ENCODE results near the gene PCP4L1.

The PCP4L1 gene

DNA sequence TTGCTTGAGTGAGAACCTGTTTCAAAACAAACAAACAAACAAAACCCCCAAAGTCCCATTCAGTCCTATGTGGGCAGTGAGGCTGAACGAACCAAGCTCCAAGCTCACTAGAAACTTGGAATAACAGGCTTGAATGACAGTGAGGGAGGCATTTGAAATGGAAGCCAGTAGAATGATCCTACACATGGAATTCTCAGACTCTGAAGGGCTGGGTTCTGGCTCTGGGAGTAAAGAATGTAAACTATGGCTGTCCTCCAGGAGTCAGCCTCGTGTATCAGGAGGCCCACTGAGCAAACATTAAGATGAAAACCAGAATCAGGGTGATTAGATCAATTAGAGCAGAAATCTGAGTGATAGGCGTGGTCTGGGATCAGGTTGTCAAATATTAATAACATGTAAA, 14.9 kb downstream of the PCP4L1 start (continued):
- TF ChIP-seq SP7 (tag by site-specific recombination; IDR thresholded peaks at IDR 0.05), result no peak

DNA sequence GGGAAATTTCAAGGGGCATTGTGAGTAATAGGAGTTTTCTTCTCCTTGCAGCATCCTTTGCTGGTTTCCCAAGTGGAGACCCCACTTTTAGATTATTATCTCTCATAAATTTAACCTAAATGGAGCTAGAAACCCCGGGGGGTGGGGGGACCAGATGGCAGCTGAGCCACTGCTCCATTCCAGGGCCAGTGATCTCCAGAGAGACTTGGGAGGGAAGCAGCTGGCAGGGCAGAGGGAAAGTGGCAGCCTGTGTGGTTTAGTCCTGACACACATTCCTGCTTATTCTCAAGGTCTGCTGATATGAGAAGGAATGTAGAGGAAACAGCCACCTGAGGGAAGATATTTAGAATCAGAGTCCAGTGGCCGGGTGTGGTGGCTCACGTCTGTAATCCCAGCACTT, 16.3 kb downstream of the PCP4L1 start:
- Histone ChIP-seq H3K4me3 (ENCODE audit: low read depth, low read length) (no peak overlapping the region), H3K9me3 (ENCODE audit: control insufficient read depth, insufficient read depth, low read depth, low read length) (no peaks in the 10 kb centered on the region), H3K27ac (ENCODE audit: extremely low read depth, low read depth, low read length) (no peak overlapping the region), H3K4me1 (ENCODE audit: control insufficient read depth, insufficient read depth, low read length) (no peaks in the 10 kb centered on the region), H3K36me3 (ENCODE audit: control insufficient read depth in 2 of 2, insufficient read depth in 1 of 2, low read length in 2 of 2) (no peaks in the 10 kb centered on the region)
- CTCF ChIA-PET, result interaction anchor here (0.5 to 1.3 kb wide), 5 partner anchors 16 to 116 kb away, joined by 3 to 4 read pairs (median 3); partner anchors contain the start of genes TOMM40L and USP21
- POLR2A ChIA-PET, result no interaction called here
- no peak for TF ChIP-seq ZIC2 (tag by site-specific recombination; IDR thresholded peaks at IDR 0.05)
- no peak for TF ChIP-seq ZNF146 (tag by site-specific recombination; IDR thresholded peaks at IDR 0.05)
- TF ChIP-seq, protein P1, sequence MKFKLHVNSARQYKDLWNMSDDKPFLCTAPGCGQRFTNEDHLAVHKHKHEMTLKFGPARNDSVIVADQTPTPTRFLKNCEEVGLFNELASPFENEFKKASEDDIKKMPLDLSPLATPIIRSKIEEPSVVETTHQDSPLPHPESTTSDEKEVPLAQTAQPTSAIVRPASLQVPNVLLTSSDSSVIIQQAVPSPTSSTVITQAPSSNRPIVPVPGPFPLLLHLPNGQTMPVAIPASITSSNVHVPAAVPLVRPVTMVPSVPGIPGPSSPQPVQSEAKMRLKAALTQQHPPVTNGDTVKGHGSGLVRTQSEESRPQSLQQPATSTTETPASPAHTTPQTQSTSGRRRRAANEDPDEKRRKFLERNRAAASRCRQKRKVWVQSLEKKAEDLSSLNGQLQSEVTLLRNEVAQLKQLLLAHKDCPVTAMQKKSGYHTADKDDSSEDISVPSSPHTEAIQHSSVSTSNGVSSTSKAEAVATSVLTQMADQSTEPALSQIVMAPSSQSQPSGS (tag by site-specific recombination; IDR thresholded peaks at IDR 0.05; ENCODE audit: low read depth), result no peak
- TF ChIP-seq, protein P2, sequence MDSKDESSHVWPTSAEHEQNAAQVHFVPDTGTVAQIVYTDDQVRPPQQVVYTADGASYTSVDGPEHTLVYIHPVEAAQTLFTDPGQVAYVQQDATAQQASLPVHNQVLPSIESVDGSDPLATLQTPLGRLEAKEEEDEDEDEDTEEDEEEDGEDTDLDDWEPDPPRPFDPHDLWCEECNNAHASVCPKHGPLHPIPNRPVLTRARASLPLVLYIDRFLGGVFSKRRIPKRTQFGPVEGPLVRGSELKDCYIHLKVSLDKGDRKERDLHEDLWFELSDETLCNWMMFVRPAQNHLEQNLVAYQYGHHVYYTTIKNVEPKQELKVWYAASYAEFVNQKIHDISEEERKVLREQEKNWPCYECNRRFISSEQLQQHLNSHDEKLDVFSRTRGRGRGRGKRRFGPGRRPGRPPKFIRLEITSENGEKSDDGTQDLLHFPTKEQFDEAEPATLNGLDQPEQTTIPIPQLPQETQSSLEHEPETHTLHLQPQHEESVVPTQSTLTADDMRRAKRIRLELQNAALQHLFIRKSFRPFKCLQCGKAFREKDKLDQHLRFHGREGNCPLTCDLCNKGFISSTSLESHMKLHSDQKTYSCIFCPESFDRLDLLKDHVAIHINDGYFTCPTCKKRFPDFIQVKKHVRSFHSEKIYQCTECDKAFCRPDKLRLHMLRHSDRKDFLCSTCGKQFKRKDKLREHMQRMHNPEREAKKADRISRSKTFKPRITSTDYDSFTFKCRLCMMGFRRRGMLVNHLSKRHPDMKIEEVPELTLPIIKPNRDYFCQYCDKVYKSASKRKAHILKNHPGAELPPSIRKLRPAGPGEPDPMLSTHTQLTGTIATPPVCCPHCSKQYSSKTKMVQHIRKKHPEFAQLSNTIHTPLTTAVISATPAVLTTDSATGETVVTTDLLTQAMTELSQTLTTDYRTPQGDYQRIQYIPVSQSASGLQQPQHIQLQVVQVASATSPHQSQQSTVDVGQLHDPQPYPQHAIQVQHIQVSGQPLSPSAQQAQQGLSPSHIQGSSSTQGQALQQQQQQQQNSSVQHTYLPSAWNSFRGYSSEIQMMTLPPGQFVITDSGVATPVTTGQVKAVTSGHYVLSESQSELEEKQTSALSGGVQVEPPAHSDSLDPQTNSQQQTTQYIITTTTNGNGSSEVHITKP (tag by site-specific recombination; IDR thresholded peaks at IDR 0.05), result no peak
- TF ChIP-seq MEIS1 (CRISPR knock-in tag; IDR thresholded peaks at IDR 0.05; ENCODE audit: borderline replicate concordance), result no peak
- TF ChIP-seq ZNF37A (tag by site-specific recombination; IDR thresholded peaks at IDR 0.05), result no peak
- no peak for TF ChIP-seq ZNF114 (tag by site-specific recombination; IDR thresholded peaks at IDR 0.05)
- TF ChIP-seq, protein P3, sequence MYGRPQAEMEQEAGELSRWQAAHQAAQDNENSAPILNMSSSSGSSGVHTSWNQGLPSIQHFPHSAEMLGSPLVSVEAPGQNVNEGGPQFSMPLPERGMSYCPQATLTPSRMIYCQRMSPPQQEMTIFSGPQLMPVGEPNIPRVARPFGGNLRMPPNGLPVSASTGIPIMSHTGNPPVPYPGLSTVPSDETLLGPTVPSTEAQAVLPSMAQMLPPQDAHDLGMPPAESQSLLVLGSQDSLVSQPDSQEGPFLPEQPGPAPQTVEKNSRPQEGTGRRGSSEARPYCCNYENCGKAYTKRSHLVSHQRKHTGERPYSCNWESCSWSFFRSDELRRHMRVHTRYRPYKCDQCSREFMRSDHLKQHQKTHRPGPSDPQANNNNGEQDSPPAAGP (tag by site-specific recombination; IDR thresholded peaks at IDR 0.05), result no peak
- no peak for TF ChIP-seq ZBTB17 (tag by site-specific recombination; IDR thresholded peaks at IDR 0.05)
- TF ChIP-seq ZNF658 (tag by site-specific recombination; IDR thresholded peaks at IDR 0.05), result no peak
- TF ChIP-seq ZNF341 (tag by site-specific recombination; IDR thresholded peaks at IDR 0.05; ENCODE audit: low read depth), result no peak
- TF ChIP-seq SCRT1 (tag by site-specific recombination; IDR thresholded peaks at IDR 0.05; ENCODE audit: borderline replicate concordance), result no peak

- H3K36me3 ChIP-seq (ENCODE audit: control insufficient read depth in 2 of 2, insufficient read depth in 1 of 2, low read length in 2 of 2), result no peaks in the 10 kb centered on the region
- no peaks in the 10 kb centered on the region for H3K4me1 ChIP-seq (ENCODE audit: control insufficient read depth, insufficient read depth, low read length)
- POLR2A ChIA-PET, result no interaction called here
- CTCF ChIA-PET, result interaction anchor here (0.7 to 1.5 kb wide), 4 partner anchors 9 to 90 kb away, joined by 3 to 12 read pairs (median 5); partner anchors contain the start of gene TOMM40L
- no peak overlapping the region for H3K4me3 ChIP-seq (ENCODE audit: low read depth, low read length)
- no peak for TF ChIP-seq GFI1B (tag by site-specific recombination; IDR thresholded peaks at IDR 0.05)
- H3K27ac ChIP-seq (ENCODE audit: extremely low read depth, low read depth, low read length), result no peak overlapping the region
- no peaks in the 10 kb centered on the region for H3K9me3 ChIP-seq (ENCODE audit: control insufficient read depth, insufficient read depth, low read depth, low read length)
Observed at GRCh38 chr1:161282991-161283390, 24.4 kb downstream of the PCP4L1 start.

DNA sequence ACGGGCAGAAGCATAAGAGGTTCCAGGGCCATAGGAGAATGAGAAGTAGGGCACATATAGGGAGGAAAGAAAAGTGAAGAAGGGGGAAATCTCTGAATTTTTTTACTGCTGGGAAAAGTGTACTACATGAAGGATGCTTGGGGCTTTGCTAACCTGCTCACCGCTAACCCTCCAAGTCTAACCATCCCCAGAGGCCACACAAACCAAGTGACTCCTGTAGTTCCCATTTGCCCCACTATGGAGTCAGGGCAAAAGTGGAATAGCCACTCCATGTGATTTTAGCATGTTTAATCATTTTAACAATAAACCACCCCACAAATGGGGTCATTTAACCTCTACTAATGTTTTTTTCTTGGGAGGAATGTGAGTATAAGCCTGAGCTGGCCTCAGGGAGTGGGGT, 26.6 kb downstream of the PCP4L1 start:
- Histone ChIP-seq H3K4me1 (ENCODE audit: control insufficient read depth, insufficient read depth, low read length) (no peaks in the 10 kb centered on the region), H3K4me3 (ENCODE audit: low read depth, low read length) (no peak overlapping the region), H3K9me3 (ENCODE audit: control insufficient read depth, insufficient read depth, low read depth, low read length) (no peaks in the 10 kb centered on the region), H3K27ac (ENCODE audit: extremely low read depth, low read depth, low read length) (no peak overlapping the region), H3K36me3 (ENCODE audit: control insufficient read depth in 2 of 2, insufficient read depth in 1 of 2, low read length in 2 of 2) (no peaks in the 10 kb centered on the region)
- TF ChIP-seq ZNF707 (tag by site-specific recombination; IDR thresholded peaks at IDR 0.05) (no peak), ZNF530 (tag by site-specific recombination; IDR thresholded peaks at IDR 0.05; ENCODE audit: low read depth) (no peak), SP3 (tag by site-specific recombination; IDR thresholded peaks at IDR 0.05) (no peak), ZNF311 (tag by site-specific recombination; IDR thresholded peaks at IDR 0.05; ENCODE audit: borderline replicate concordance) (no peak), ZNF658 (tag by site-specific recombination; IDR thresholded peaks at IDR 0.05) (no peak), ZNF23 (tag by site-specific recombination; IDR thresholded peaks at IDR 0.05; ENCODE audit: borderline replicate concordance) (no peak), ZNF202 (tag by site-specific recombination; IDR thresholded peaks at IDR 0.05; ENCODE audit: borderline replicate concordance) (no peak)
- POLR2A ChIA-PET, result interaction anchor here (0.7 kb wide), 1 partner anchor 86 kb away, joined by 3 read pairs; the partner anchor contains the start of gene ADAMTS4
- CTCF ChIA-PET, result interaction anchor here (0.7 kb wide), 1 partner anchor 96 kb away, joined by 3 read pairs; no protein-coding TSS in a partner anchor

Measured in HEK293 (cell line).